Memory B cell (primary cell): Measurements from ENCODE around the gene TKTL1.
A peak's percentile ranks its signal among the peaks of the same experiment; 100 is the strongest.

Source experiments
- ATAC-seq: fragments of 150-1000 bp; cut with Tn5 transposase; 2 replicates; pipeline ENCODE4 v1.10.0; 2021; ENCODE audit warnings: low read depth, mild to moderate bottlenecking, moderate library complexity
- DNase-seq, 2 donors: peaks; one replicate each; pipeline ENCODE4 v3.0.0; 2022; ENCODE audit warnings: low spot score in 2 of 2
- H3K27ac Mint-ChIP-seq: one replicate; pipeline ENCODE4 v1.8.0; 2022; ENCODE audit warnings: mild to moderate bottlenecking, moderate library complexity, mixed read lengths
- H3K27me3 Mint-ChIP-seq: one replicate; pipeline ENCODE4 v1.8.0; 2022; ENCODE audit warnings: mixed read lengths
- H3K36me3 Mint-ChIP-seq: one replicate; pipeline ENCODE4 v1.8.0; 2022; ENCODE audit warnings: mild to moderate bottlenecking, mixed read lengths
- H3K4me1 Mint-ChIP-seq: one replicate; pipeline ENCODE4 v1.8.0; 2022; ENCODE audit warnings: mixed read lengths
- H3K4me3 Mint-ChIP-seq: one replicate; pipeline ENCODE4 v1.8.0; 2022; ENCODE audit warnings: mild to moderate bottlenecking, moderate library complexity, mixed read lengths
- H3K9me3 Mint-ChIP-seq: one replicate; pipeline ENCODE4 v1.8.0; 2022; ENCODE audit warnings: mixed read lengths

Gene TKTL1

GRCh38 chrX:154378059-154378798 is 82.6 kb downstream of the TKTL1 start:
- Mint-ChIP-seq H3K9me3 (no peaks in the 10 kb centered on the region), H3K27me3 (no peaks in the 10 kb centered on the region), H3K4me1 (peaks cover 2% of the 10 kb centered on the region), H3K27ac (peak overlapping the region; percentile 90), H3K36me3 (peaks cover 2% of the 10 kb centered on the region), H3K4me3 (peak overlapping the region; percentile 83)
- no peak for ATAC-seq
- peak; percentile 31 to 55 for DNase-seq

GRCh38 chrX:154378799-154379568 is 83.4 kb downstream of the TKTL1 start, which contains the start of gene EMD:
EMD (plus strand) TSS chrX:154379295; CDS start chrX:154379485, 190 bp downstream.
- Mint-ChIP-seq H3K27me3 (no peaks in the 10 kb centered on the region), H3K27ac (peak within 1 kb of the TSS; percentile 90), H3K4me1 (peaks cover 2% of the 10 kb centered on the region), H3K36me3 (peaks cover 2% of the 10 kb centered on the region), H3K9me3 (no peaks in the 10 kb centered on the region), H3K4me3 (peak within 1 kb of the TSS; percentile 83)
- peak; percentile 82 to 93 for DNase-seq
- peak; percentile 73 for ATAC-seq

- Mint-ChIP-seq H3K27ac (peak overlapping the region; percentile 90), H3K27me3 (no peaks in the 10 kb centered on the region), H3K4me1 (peaks cover 2% of the 10 kb centered on the region), H3K9me3 (no peaks in the 10 kb centered on the region), H3K4me3 (peak overlapping the region; percentile 82), H3K36me3 (peaks cover 2% of the 10 kb centered on the region)
- ATAC-seq, result no peak
- DNase-seq, result no peak
These were observed 84.0 kb downstream of the TKTL1 start for GRCh38 chrX:154379569-154379951.
